COR-L47 (cell line): ENCODE data around the gene CCDC152.
"Not testable (repeated sequence)": the region's sequence is repeated elsewhere in the genome, so short reads cannot be mapped to it uniquely, and the experiment has no call there.

Experiments used
- DNase-seq: peaks from one replicate; lab custom pipeline; 2025; lab: John Stamatoyannopoulos, UW

CCDC152 gene

GRCh38 chr5:42812620-42813019, 56.0 kb downstream of the CCDC152 start:
- no peak for DNase-seq

GRCh38 chr5:42813533-42813932, 56.9 kb downstream of the CCDC152 start:
- no peak for DNase-seq

GRCh38 chr5:42816546-42816945, 59.9 kb downstream of the CCDC152 start:
- DNase-seq = not testable (repeated sequence)

GRCh38 chr5:42819745-42820144, 63.1 kb downstream of the CCDC152 start:
- DNase-seq = no peak

GRCh38 chr5:42822548-42822947, 65.9 kb downstream of the CCDC152 start:
- no peak for DNase-seq

- no peak for DNase-seq
These were observed 67.8 kb downstream of the CCDC152 start for GRCh38 chr5:42824347-42824976.

- no peak for DNase-seq
These were observed 69.0 kb downstream of the CCDC152 start for GRCh38 chr5:42825422-42826148.

GRCh38 chr5:42826757-42827515, 70.3 kb downstream of the CCDC152 start:
- no peak for DNase-seq

- DNase-seq = no peak
These were observed 72.1 kb downstream of the CCDC152 start for GRCh38 chr5:42828671-42829070.

GRCh38 chr5:42830924-42831323, 74.3 kb downstream of the CCDC152 start:
- no peak for DNase-seq

- no peak for DNase-seq
These were observed 75.4 kb downstream of the CCDC152 start for GRCh38 chr5:42832060-42832459.

- no peak for DNase-seq
These were observed 79.6 kb downstream of the CCDC152 start for GRCh38 chr5:42836070-42836769.

- DNase-seq = no peak
These were observed 81.0 kb downstream of the CCDC152 start for GRCh38 chr5:42837601-42838000.

- DNase-seq = no peak
These were observed 82.6 kb downstream of the CCDC152 start for GRCh38 chr5:42839196-42839595.

GRCh38 chr5:42840269-42840668, 83.7 kb downstream of the CCDC152 start:
- DNase-seq = no peak

GRCh38 chr5:42840842-42841567, 84.4 kb downstream of the CCDC152 start:
- DNase-seq = no peak

GRCh38 chr5:42842921-42843641, 86.5 kb downstream of the CCDC152 start:
- no peak for DNase-seq

- no peak for DNase-seq
These were observed 87.2 kb downstream of the CCDC152 start for GRCh38 chr5:42843675-42844292.

- not testable (repeated sequence) for DNase-seq
These were observed 87.8 kb downstream of the CCDC152 start for GRCh38 chr5:42844408-42844807.

- no peak for DNase-seq
These were observed 91.9 kb downstream of the CCDC152 start for GRCh38 chr5:42848545-42848944.

- DNase-seq = no peak
These were observed 94.9 kb downstream of the CCDC152 start for GRCh38 chr5:42851481-42851880.
